Measurements from ENCODE around the gene FGF21.
"Not testable (repeated sequence)": the region's sequence is repeated elsewhere in the genome, so short reads cannot be mapped to it uniquely, and the experiment has no call there.

FGF21 gene

DNA sequence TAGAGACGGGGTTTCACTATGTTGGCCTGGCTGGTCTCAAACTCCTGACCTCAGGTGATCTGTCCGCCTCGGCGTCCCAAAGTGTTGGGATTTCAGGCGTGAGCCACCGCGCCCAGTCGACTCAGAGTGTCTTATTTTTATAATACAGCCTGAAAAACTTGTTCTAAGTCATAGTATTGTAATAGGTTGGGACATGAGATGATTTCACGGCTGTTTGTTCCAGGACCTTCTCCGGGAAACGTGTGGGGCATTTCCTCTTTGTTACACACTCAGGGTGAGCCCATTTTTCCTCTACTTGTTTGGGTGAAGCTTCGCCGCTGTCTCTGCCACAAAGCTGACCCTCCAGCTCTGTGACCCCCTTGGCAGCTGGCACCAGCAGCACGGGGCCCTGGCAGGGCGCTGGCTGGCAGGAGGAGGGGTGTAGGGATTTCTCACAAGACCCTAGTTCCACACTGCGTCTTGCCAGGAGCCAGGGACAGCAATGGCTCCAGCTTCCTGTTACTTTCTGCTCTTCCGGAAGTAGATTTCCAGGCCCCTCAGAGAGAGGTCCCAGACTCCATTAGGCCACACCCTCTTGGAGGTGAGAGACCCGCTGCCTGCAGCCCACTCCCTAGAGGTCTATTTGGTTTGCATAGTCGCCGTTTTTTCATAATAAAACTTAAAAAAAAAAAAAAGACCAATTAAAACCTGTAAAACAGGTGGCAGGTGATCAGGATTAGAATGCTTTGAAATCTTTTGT lies 15.6 kb downstream of the FGF21 start:
- no peak for TF ChIP-seq CTCF (IDR thresholded peaks at IDR 0.05; ENCODE audit: low read depth, low read length)
- DNase-seq (ENCODE audit: extremely low read depth, low read depth) = no peak

DNA sequence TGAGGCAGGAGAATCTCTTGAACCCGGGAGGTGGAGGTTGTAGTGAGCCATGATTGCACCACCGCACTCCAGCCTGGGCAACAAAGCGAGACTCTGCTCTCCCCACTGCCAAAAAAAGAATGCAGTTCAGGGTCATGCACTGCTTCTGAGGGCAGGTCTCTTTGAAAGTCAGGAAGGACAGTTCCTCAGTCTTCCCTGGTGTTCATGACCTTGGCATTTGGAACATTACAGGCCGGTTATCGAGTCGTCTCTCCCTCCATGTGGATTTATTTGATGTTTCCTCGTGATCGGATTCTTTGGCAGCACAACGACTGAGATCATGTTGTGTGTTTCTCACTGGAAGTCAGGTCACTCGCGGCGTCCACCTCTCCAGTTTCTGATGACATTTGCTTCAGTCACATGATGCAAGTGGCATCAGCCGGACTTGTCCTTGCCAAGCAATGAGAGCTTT lies 17.2 kb downstream of the FGF21 start:
- no peak for TF ChIP-seq CTCF (IDR thresholded peaks at IDR 0.05; ENCODE audit: low read depth, low read length)
- no peak for DNase-seq (ENCODE audit: extremely low read depth, low read depth)

- no peak for TF ChIP-seq CTCF (IDR thresholded peaks at IDR 0.05; ENCODE audit: low read depth, low read length)
- no peak for DNase-seq (ENCODE audit: extremely low read depth, low read depth)
Observed at GRCh38 chr19:48777139-48777538, 21.8 kb downstream of the FGF21 start.

DNA sequence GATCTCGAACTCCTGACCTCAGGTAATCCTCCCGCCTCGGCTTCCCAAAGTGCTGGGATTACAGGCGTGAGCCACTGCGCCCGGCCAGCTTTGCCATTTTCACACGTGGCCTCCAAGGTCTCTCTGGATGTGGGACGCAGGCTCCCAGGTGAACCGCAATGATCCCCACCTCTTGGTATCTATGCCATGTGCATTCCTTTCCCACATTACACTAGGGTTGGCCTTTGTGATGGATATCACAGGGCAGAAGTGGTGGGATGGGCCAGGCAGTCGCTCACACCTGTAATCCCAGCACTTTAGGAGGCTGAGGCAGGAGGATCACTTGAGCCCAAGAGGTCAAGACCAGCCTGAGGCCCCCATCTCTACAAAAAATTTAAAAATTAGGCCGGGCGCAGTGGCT lies 22.4 kb downstream of the FGF21 start:
- no peak for DNase-seq (ENCODE audit: extremely low read depth, low read depth)
- TF ChIP-seq CTCF (IDR thresholded peaks at IDR 0.05; ENCODE audit: low read depth, low read length) = no peak

- DNase-seq (ENCODE audit: extremely low read depth, low read depth) = no peak
- TF ChIP-seq CTCF (IDR thresholded peaks at IDR 0.05; ENCODE audit: low read depth, low read length) = no peak
Observed at GRCh38 chr19:48779636-48780035, 24.3 kb downstream of the FGF21 start.

DNA sequence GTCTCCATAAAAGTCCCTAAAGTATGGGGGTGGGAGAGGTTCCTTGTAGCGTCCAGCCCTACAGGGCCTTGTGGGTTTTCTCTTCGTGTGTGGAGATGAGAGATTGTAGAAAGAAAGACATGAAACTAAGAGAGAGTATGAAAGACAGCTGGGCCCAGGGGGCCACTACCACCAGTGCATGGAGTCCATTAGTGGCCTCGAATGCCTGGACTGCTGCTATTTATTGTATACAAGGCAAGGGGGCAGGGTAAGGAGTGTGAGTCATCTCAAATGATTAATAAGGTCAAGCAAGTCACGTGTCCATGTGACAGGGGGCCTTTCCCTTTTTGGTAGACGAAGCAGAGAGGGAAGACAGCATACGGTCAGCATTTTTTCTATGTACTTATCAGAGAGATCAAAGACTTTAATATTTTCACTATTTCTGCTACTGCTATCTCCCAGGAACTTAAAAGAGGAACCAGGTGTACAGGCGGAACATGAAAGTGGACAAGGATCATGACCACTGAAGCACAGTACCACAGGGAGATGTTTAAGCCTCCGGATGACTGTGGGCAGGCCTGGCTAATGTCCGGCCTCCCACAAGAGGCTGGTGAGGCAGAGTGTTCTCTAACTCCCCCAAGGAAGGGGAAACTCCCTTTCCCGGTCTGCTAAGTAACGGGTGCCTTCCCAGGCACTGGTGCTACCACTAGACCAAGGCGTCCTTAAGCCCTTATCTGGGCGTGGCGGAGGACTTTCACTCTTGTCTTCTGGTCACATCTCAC lies 25.5 kb downstream of the FGF21 start:
- no peak for DNase-seq (ENCODE audit: extremely low read depth, low read depth)
- no peak for TF ChIP-seq CTCF (IDR thresholded peaks at IDR 0.05; ENCODE audit: low read depth, low read length)

- no peak for DNase-seq (ENCODE audit: extremely low read depth, low read depth)
Observed at GRCh38 chr19:48784527-48784926, 29.2 kb downstream of the FGF21 start.

GRCh38 chr19:48786422-48786821 lies 31.1 kb downstream of the FGF21 start:
- DNase-seq (ENCODE audit: extremely low read depth, low read depth) = not testable (repeated sequence)

More at GRCh38 chr19:48784527-48784926, 29.2 kb downstream of the FGF21 start:
- TF ChIP-seq CTCF (IDR thresholded peaks at IDR 0.05; ENCODE audit: low read depth, low read length) = peak; percentile 20

- not testable (repeated sequence) for DNase-seq (ENCODE audit: extremely low read depth, low read depth)
Observed at GRCh38 chr19:48787331-48787730, 32.0 kb downstream of the FGF21 start.

Data from AG09319 (cell line).